Stimulated activated CD8-positive, alpha-beta memory T cell treated with anti-CD3 and anti-CD28 coated beads, Interleukin-4, amount 100 ng/mL, for 1 hour (primary cell): ENCODE measurements around the gene RNF40.

ENCODE experiments used
- DNase-seq, 2 donors: peaks; one replicate each; pipeline ENCODE4 v3.0.0-alpha.2; 2020; ENCODE audit warnings: low read depth in 2 of 2, low spot score in 1 of 2

Gene RNF40

GRCh38 chr16:30740364-30741251, 21.5 kb upstream of the RNF40 start:
- no peak for DNase-seq

GRCh38 chr16:30741461-30741914, 20.6 kb upstream of the RNF40 start:
- DNase-seq, result no peak

GRCh38 chr16:30743716-30744115, 18.4 kb upstream of the RNF40 start:
- DNase-seq, result no peak

GRCh38 chr16:30744183-30744582, 17.9 kb upstream of the RNF40 start:
- no peak for DNase-seq

GRCh38 chr16:30745082-30745481, 17.0 kb upstream of the RNF40 start:
- DNase-seq, result no peak

GRCh38 chr16:30746638-30747175, 15.4 kb upstream of the RNF40 start:
- no peak for DNase-seq

- DNase-seq, result no peak
These were observed 14.8 kb upstream of the RNF40 start for GRCh38 chr16:30747331-30747730.

- peak; percentile 89 to 90 for DNase-seq
These were observed 14.1 kb upstream of the RNF40 start, which contains the start of gene PHKG2 for GRCh38 chr16:30747799-30748633. PHKG2 (plus strand) TSS chr16:30748425; CDS start chr16:30748821, 396 bp downstream.

- no peak for DNase-seq
These were observed 13.3 kb upstream of the RNF40 start for GRCh38 chr16:30748634-30749445.

GRCh38 chr16:30750201-30750600, 11.9 kb upstream of the RNF40 start:
- no peak for DNase-seq

GRCh38 chr16:30750876-30751465, 11.2 kb upstream of the RNF40 start:
- DNase-seq, result no peak

- no peak for DNase-seq
These were observed 8.5 kb upstream of the RNF40 start for GRCh38 chr16:30753596-30753995.

- DNase-seq, result no peak
These were observed 6.0 kb upstream of the RNF40 start for GRCh38 chr16:30755955-30756780.

- no peak for DNase-seq
These were observed 5.4 kb upstream of the RNF40 start for GRCh38 chr16:30756781-30757100.

- DNase-seq, result no peak
These were observed 4.8 kb upstream of the RNF40 start for GRCh38 chr16:30757316-30757715.

GRCh38 chr16:30758988-30759491, 3.1 kb upstream of the RNF40 start:
- no peak for DNase-seq

GRCh38 chr16:30760001-30760559, 2.0 kb upstream of the RNF40 start:
- DNase-seq, result no peak

- DNase-seq, result no peak
These were observed 1.3 kb upstream of the RNF40 start for GRCh38 chr16:30760577-30761426.
